HG02885 (cell line): ENCODE measurements around the gene CARS1.
"Not testable (repeated sequence)": the region's sequence is repeated elsewhere in the genome, so short reads cannot be mapped to it uniquely, and the experiment has no call there.

Experiments
- ATAC-seq: cut with Tn5 transposase; IDR thresholded peaks from one replicate; pipeline ENCODE4 v1.9.1; 2021; ENCODE audit warnings: mild to moderate bottlenecking; ENCODE audit not compliant: unreplicated experiment, poor library complexity

Gene CARS1

DNA sequence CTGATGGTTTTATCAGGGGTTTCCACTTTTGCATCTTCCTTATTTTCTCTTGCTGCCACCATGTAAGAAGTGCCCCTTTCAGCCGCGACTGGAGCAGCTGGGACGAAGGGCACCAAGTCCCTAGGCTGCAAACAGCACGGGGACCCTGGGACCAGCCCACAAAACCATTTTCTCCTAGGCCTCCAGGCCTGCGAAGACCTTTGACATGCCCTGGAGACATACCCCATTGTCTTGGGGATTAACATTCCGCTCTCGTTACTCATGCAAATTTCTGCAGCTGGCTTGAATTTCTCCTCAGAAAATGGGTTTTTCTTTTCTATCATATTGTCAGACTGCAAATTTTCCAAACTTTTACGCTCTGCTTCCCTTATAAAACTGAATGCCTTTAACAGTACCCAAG, 6.7 kb upstream of the CARS1 start:
- not testable (repeated sequence) for ATAC-seq

DNA sequence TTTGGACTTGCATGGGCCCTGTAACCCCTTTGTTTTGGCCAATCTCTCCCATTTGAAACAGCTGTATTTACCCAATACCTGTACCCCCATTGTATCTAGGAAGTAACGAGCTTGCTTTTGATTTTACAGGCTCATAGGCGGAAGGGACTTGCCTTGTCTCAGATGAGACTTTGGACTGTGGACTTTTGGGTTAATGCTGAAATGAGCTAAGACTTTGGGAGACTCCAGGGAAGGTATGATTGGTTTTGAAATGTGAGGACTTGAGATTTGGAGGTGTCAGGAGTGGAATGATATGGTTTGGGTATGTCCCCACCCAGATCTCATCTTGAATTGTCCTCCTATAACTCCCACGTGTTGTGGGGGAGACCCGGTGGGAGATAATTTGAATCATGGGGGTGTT, 6.2 kb upstream of the CARS1 start:
- ATAC-seq, result not testable (repeated sequence)

DNA sequence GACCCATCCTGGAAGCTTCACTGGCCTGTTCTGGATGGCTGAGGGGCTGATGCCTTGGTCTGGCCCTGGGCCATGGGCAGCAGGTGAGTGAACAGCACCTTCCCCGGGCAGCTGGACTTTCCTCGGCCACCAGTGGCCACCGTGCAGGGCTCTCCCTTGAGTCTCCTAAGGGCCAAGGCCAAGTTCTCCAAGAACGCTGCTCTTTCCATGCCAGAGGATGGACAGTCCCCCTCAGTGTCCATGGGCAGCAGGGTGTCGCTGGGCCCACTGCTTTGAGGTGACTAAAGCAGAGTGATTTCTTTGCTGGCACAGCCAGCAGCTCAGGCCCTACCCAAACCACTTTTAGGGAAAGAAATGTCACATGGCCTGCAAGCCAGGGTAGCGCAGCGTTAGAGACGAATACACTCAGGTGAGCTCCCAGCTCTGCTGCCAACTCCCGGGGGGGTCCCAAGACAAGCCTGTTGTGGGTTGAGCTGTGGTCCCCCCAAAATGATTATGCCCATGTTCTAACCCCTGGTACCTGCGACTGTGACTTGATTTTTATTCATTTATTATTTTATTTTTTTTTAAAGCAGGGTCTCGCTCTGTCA, 3.3 kb upstream of the CARS1 start:
- ATAC-seq, result no peak

DNA sequence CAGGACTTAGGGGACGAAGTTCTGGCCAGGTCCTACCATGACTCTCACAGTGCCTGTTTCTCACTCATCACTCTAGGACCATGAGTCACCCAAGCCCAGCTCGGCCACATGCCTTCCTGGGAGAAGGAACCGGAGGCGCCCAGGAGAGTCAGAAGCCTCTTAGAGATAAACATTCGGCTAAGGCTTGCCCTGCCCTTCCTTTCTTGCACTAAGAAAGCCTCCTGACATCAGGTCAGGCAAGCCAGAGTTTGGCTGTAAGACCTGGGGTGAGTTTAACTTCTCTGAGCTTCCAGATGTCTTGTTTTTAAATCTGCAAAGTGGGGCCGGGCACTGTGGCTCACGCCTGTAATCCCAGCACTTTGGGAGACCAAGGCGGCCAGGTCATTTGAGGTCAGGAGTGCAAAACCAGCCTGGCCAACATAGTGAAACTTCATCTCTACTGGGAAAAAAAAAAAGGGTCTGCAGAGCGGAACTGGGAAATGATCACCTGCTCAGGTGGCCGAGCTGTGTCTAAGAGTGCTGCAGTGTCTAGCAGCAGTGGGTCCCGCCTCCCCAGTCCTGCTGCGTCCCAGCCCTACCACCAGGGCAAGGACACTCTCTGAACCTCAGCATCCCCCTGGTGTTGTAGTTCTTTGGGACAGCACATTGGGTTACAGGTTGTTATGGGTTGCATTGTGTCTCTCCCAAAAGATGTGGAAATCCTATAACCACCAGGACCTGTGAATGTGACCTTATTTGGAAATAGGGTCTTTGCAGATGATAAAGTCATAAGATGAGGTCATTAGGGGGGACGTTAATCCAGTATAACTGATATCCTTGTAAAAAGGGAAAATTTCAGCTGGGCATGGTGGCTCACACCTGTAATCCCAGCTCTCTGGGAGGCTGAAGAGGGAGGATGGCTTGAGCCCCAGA, 1.8 kb upstream of the CARS1 start:
- ATAC-seq, result no peak

DNA sequence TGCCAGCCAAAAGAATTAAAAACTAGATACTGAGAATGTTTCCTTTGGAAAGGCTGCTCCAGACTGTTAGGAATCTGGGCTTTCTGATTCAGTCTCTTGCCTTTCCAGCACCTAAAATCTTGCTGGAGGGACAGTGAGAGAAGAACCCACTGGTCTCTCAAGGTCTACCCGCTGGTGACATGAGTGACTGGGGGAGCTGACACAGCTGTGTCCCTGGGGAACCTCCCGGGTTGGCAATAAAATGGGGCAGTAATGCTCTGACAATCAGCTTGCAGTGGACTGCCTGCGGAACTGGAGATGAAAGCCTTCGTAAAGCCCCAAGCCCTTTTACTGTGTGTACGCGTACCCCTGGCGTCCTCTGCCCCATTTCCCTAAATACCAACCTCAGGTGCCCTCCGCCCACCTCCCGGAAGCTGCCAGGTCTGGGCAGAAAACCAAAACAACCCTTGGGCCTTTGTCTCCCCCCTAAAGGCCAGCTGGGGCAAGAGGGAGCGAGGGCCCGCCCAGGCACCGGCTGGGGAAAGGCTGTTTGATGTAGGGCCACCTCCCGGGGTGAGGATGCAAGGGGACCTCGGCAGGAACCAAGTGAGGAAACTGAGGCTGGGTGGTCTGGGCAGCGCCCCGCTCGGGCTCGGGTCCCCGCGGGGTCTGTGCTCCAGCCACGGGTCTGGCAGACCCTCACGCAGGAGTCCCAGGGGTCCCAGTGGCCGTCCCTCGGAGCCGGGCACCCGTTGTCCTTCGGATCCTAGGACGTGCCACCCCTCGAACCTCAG, 741 bp downstream of the CARS1 start:
- peak; percentile 3 for ATAC-seq

DNA sequence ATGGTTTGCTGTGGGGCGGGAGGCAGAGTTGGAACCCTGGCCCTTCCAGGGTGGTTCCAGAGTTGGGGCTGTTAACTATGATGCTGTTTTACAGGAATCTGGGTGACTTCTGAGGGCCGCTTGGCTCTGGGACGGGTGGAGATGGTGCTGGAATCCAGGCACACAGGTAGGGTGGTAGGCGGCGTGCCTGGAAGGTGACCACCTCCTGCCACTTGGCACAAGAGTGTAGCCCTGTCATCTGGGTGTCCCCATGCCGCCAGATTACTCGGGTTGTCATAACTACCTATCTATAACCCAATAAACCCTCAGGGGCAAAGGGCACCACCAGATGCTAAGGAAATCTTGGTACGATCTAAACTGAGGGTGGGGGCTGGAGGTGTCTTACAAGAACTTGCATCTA, 1.3 kb downstream of the CARS1 start:
- no peak for ATAC-seq

DNA sequence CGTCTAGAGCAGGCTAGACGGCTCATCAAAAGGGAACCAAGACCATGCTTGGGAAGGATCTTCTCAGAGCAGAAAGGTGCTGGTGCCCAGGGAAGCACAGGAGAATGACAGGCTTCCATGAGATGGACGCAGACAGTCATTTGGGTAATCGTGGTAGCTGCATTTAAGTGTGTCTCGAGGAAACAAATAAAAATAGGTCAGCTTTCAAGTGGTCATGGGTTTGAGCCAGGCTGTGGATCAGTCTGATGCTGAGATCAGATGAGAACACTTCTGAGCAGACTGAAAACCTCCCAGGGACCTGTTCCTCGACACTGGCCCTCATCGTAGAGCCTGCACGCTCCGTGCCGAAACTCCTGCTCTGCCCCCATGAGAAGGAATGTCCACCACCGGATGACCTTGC, 4.7 kb downstream of the CARS1 start:
- ATAC-seq, result no peak

DNA sequence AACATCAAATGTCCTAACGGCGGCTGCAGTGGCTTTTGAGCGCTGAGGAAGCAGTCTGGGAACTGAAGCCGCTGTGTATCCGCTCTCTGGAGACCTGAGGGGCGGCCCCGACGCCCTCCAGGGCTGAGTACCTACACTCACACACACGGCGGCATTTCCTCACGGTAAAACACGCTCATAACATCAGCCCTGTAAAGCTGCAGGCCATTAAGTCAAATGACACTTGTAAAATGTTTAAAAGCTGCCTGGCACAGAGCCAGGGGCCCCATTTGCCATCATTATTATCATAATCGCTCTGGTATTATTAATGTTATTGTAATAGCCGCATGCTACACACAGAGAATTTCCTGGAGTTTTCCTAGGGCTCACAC, 5.1 kb downstream of the CARS1 start:
- no peak for ATAC-seq

DNA sequence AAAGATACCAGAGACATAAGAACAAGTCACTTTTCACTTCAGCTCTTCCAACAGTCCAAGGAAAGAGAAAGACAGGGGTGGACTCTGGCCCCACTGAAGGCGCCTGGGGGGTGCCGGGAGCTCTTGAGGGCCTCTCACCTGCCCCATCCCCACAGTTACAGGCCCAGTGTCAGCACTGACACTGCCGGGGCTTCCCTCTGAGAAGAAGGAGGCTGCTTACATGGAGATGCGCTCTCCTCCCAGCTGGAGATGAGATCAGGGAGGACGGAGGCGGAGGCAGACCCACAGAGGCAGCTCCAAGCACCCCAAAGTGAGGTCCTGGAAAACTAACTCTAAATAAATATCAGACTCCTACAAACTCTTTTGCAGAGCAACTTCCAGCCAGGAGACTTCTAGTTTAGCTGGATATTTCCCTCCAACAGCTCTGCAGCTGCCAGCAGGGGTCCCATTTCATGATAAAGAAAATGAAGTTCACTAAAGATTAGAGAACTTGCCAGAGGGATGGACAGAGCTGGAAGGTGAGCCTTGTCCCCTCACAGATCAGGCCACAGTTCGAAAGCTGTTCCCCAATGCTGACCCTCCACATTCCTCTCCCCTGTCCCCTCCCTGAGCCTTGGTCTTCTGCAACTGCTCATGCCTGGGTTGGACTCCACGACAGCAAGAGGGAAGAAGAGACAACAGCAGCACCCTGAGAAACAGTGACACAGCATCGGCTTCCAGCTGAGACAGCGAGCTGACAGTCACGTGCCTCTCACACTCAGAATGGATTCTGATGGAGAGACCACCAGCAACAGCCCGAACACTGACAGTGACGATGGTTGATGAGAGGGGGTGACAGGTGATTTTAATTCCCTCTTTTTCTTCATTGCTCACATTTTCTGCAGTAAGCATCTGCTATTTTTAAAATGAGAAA, 5.8 kb downstream of the CARS1 start:
- no peak for ATAC-seq

DNA sequence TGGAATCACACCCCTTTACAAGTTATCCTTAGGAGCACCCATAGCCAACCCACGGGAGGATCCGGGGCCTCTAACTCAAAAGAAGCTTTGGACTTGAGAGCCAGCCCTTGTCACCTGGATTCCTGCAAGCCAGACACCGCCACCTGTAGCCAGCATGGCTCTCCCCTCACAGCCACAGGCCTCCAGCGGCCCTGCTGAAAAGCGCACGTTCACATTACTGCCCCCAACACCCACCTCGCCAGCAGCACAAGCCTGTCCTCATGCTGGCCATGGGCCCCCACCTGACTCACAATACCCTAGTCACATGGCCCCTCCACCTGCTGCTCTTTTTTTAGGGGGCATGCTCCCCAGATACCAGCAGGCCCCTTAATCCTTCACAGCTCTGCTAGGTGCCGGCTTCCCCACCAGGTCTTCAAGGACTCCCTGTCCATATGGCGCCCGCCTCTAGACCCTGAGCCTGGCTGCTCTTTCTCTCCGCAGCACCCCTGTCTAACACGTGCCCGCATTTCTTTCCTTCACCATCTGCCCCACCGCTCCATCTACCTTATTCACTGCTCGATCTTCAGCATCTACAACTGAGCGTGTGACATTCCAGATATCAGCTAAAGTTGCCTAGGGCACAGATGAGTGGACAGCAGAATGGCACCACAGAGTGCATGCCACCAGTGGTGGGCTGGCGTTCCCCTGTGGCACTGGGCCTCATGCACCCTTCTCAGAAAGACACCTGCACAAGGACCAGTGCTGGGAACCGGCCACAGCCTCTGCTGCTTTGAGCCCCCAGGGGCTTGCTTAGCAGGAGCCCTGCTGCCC, 6.6 kb downstream of the CARS1 start:
- no peak for ATAC-seq

DNA sequence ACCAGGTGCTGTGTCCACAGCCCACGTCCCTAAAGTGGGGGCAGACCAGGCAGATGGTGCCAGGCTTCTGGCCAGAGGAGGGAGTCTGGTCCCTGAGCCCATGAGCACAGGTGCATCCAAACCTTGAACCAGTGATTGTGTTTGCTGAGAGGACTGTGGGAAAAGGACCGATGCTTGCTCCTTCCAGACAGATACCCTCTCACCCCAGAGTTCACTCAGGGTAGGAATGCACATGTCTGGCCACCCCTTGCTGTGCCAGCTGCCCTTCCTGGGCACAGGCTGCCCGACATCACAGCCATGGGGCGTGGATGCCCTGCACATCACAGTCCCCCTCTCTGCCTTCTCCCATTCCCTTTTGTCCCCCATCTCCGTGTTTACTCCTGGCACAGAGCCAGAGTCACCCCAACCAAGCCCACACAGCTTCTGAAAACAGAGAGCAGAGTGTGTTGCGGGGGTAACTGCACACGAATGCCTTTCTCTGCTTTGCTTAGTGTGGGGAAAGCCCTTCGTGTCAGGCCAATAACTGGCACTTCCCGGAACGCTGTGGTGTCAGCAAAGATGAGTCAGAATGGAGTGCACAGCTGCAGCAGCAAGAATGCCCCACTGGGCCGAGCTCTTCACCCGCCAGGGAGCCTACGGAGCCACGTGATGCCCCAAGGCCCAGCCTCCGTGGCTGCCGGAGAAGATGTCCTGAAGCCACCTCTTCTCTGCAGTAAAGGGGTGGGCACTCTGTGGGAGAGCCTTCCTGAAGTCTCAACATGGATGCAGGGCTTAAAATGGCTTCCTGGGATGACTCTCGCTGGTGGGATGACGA, 7.6 kb downstream of the CARS1 start:
- ATAC-seq, result peak; percentile 95

DNA sequence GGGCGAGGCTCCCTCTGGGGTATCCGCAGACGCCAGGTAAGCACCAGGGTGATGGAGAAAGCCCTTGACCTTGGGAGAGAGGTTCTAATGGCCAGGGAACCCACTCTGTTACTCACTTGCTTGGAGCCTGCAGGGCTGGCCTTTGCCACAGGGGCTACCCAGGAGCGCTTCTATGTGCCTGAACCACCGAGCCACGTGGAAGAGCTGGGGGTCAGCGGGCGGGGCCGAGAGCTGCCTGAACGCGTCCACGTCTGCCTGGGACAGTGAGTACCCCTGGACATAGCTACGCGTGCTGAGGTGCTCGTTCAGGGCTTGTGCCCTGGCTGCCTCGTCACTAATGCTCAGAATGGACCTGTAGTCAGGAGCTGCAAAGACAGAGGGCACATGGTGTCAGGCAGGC, 9.6 kb downstream of the CARS1 start:
- ATAC-seq, result no peak

DNA sequence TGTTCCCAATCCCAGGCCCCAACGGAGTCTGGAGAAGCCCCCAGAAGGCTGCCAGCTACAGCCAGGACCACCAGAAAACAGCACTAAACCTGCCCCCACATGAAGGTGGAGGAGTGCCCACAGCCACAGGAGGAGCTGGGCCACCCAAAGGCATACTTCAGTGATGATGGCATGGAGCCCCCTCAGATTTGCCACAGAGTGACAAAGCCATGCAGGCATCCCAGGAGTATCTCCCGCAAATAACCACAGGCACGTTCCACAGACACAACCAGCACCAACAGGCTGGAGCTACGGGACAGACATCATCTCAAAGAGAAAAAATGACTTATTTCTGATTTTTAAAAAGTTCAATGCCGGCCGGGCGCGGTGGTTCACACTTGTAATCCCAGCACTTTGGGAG, 10.6 kb downstream of the CARS1 start:
- no peak for ATAC-seq

DNA sequence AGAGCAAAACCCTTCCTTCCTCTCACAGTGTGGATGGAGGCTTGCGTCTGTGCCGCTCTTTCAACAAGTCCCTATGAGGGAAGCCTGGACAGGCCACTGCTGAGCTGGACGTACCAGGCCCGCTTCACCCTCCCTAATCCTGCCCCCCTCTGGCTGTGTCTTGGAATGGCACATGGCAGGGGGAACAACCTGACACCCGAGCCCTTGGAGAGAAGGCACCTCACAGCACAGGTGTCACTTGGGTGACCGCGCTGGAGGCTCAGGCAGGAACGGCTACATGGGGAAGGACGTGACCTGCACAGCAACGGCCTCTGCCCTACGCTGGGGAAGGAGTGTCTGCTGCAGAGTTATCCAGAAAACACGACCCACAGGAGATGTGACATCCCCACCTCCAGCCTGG, 11.0 kb downstream of the CARS1 start:
- ATAC-seq, result no peak

DNA sequence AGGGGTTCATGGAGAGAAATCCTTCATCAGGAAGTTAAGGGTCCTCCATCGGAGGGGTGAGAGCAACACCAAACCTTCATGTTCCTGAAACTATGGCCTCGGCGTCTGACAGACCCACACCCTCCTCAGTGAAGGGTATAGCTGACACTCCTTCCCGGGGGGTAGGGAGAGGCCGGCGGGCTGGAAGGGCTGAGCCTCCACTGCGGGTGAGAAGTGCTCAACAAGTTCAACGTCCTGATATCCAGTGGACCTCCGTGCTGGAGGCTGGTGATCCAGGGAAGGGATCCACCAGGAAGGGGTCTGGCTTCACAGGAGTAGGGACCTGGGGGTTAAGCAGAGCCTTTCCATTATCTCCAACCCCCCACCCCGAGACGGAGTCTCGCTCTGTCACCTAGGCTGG, 12.3 kb downstream of the CARS1 start:
- no peak for ATAC-seq

DNA sequence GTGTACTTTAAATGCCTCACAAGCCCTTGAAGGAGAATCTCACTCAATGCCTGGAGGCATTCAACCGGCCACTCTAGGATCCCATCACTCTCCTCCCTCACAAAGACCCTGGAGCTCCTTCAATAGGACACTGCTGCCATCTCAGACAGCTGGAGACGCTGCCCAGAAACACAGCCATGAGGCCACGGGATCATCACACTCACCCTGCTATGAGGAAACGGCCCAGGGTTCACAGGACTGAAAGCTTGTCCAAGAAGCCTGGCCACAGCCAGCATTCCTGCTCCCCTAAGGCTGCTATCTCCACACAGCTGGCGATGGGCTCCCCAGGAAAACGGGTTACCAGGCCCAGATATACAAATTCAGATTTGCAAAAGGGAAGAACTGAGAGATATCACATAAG, 13.2 kb downstream of the CARS1 start:
- ATAC-seq, result no peak

DNA sequence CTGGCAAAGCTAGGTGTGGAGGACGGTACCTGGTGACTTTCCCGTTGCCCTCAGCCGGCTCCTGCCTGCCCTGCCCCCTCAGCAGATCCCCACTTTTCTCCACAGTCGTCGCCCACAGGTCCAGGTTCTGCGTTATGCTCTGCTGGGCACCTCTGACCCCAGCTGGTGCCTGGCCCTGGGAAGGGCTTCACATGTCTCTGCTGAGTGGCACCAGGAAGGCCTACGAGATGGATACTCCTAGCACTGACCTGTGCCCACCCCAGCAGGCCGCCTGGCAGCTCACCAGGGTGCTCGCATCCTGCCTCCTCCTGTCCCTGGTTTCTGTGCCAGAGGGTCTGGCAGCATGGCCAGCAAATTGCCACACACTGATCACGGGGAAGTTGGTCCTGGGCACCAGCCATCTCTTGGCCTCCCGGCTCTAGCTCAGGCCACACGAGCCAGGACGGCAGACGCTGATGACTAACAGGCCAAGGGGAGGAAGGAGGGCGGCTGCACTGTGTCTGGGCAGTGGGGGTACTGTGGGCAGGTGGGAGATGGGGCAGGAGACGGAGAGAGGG, 13.8 kb downstream of the CARS1 start:
- no peak for ATAC-seq
